IMR-90 (cell line): ENCODE results near the gene TRAPPC8. TPM values are rescaled to one million over a fixed set of nuclear protein-coding genes. Genes with fewer than 3 reads are reported as not detected.

Source experiments
- ATAC-seq: fragments of 200-7000 bp; cut with Tn5 transposase; 2 replicates; pipeline ENCODE4 v1.9.1; 2020; ENCODE audit warnings: low read depth, mild to moderate bottlenecking, moderate library complexity
- BruUV-seq: library from RNA; stranded (reverse); fragments of 400-500 nt; replicated peaks from 2 replicates; lab custom pipeline; 2021; lab: Mats Ljungman, UMichigan
- CTCF ChIA-PET: fragments of 300-600 bp; formaldehyde crosslinking; extraction: SDS; loops from one replicate; lab custom pipeline; 2021; ENCODE audit warnings: antibody characterized with exemption; lab: Yijun Ruan, JAX
- POLR2A ChIA-PET: fragments of 300-600 bp; sonication (Branson Sonifier 250); formaldehyde crosslinking; loops from one replicate; lab custom pipeline; 2022; ENCODE audit warnings: antibody characterized with exemption; ENCODE audit not compliant: unreplicated experiment; lab: Charles Lee
- DNase-seq: peaks from one replicate; pipeline ENCODE4 v3.0.0; 2013
- H2AFZ ChIP-seq: replicated peaks from 2 replicates; pipeline ENCODE3; 2013; ENCODE audit warnings: low read length, mild to moderate bottlenecking; ENCODE audit not compliant: poor library complexity
- H2AK5ac ChIP-seq: 2 replicates; pipeline ENCODE4 v1.6.1; 2013; ENCODE audit warnings: low read depth, low read length, inconsistent platforms
- H2AK9ac ChIP-seq: replicated peaks from 2 replicates; pipeline ENCODE3; 2013; ENCODE audit warnings: mild to moderate bottlenecking, low read depth, low read length, moderate library complexity; ENCODE audit not compliant: poor library complexity
- H2BK120ac ChIP-seq: 2 replicates; pipeline ENCODE4 v1.6.1; 2013; ENCODE audit warnings: low read depth, low read length, inconsistent platforms
- H2BK15ac ChIP-seq: 3 replicates; pipeline ENCODE4 v1.6.1; 2013; ENCODE audit warnings: low read depth, low read length, inconsistent platforms
- H2BK20ac ChIP-seq: 2 replicates; pipeline ENCODE4 v1.6.1; 2013; ENCODE audit warnings: low read depth, mild to moderate bottlenecking, inconsistent platforms, low read length, moderate library complexity
- H2BK5ac ChIP-seq: 2 replicates; pipeline ENCODE4 v1.6.1; 2013; ENCODE audit warnings: mild to moderate bottlenecking, low read depth, low read length, inconsistent platforms; ENCODE audit not compliant: poor library complexity, severe bottlenecking
- H3K14ac ChIP-seq: replicated peaks from 2 replicates; pipeline ENCODE4 v1.6.1; 2013; ENCODE audit warnings: low read depth, low read length, inconsistent platforms
- H3K18ac ChIP-seq: 2 replicates; pipeline ENCODE4 v1.6.1; 2013; ENCODE audit warnings: low read depth, low read length, control low read depth
- H3K23ac ChIP-seq: 2 replicates; pipeline ENCODE4 v1.6.1; 2013; ENCODE audit warnings: low read depth, low read length, inconsistent platforms
- H3K27ac ChIP-seq: 2 replicates; pipeline ENCODE4 v1.5.1; 2013; ENCODE audit warnings: mild to moderate bottlenecking, control low read depth, low read length; ENCODE audit not compliant: insufficient read depth
- H3K27me3 ChIP-seq: 2 replicates; pipeline ENCODE4 v1.6.1; 2013; ENCODE audit warnings: low read length; ENCODE audit not compliant: control insufficient read depth, insufficient read depth
- H3K36me3 ChIP-seq: 2 replicates; pipeline ENCODE4 v1.6.1; 2013; ENCODE audit warnings: low read length, mixed read lengths; ENCODE audit not compliant: control insufficient read depth, insufficient read depth
- H3K4ac ChIP-seq: 2 replicates; pipeline ENCODE4 v1.6.1; 2013; ENCODE audit warnings: low read depth, low read length, inconsistent platforms
- H3K4me1 ChIP-seq: 2 replicates; pipeline ENCODE4 v1.6.1; 2013; ENCODE audit warnings: low read length, mixed read lengths; ENCODE audit not compliant: control insufficient read depth, insufficient read depth
- H3K4me2 ChIP-seq: 2 replicates; pipeline ENCODE4 v1.6.1; 2013; ENCODE audit warnings: low read depth, mild to moderate bottlenecking, control low read depth, low read length, moderate library complexity
- H3K4me3 ChIP-seq: 2 replicates; pipeline ENCODE4 v1.5.1; 2013; ENCODE audit warnings: low read depth, mild to moderate bottlenecking, control low read depth, low read length, moderate library complexity; ENCODE audit not compliant: insufficient read depth
- H3K56ac ChIP-seq: 2 replicates; pipeline ENCODE4 v1.6.1; 2013; ENCODE audit warnings: low read length, inconsistent platforms; ENCODE audit not compliant: insufficient read depth; ENCODE audit errors: extremely low read depth
- H3K79me1 ChIP-seq, 2 experiments: 2 replicates each; pipeline ENCODE4 v1.6.1; 2013; ENCODE audit warnings: low read length in 2 of 2, inconsistent platforms in 1 of 2, low read depth in 1 of 2
- H3K9ac ChIP-seq: 2 replicates; pipeline ENCODE4 v1.6.1; 2013; ENCODE audit warnings: low read depth, low read length, control low read depth
- H3K9me1 ChIP-seq: 2 replicates; pipeline ENCODE4 v1.6.1; 2013; ENCODE audit warnings: low read length, inconsistent platforms; ENCODE audit not compliant: insufficient read depth
- H3K9me3 ChIP-seq: 2 replicates; pipeline ENCODE4 v1.6.1; 2013; ENCODE audit warnings: low read length; ENCODE audit not compliant: control insufficient read depth, insufficient read depth
- H4K20me1 ChIP-seq: 2 replicates; pipeline ENCODE4 v1.6.1; 2013; ENCODE audit warnings: low read length, inconsistent platforms; ENCODE audit not compliant: insufficient read depth
- H4K5ac ChIP-seq: 2 replicates; pipeline ENCODE4 v1.6.1; 2013; ENCODE audit warnings: mild to moderate bottlenecking, low read depth, low read length, control low read depth
- H4K8ac ChIP-seq, 2 experiments: 2 replicates each; pipeline ENCODE4 v1.6.1; 2013; ENCODE audit warnings: low read depth in 2 of 2, low read length in 2 of 2, control low read depth in 1 of 2, inconsistent platforms in 1 of 2
- H4K91ac ChIP-seq: 2 replicates; pipeline ENCODE4 v1.6.1; 2013; ENCODE audit warnings: low read depth, low read length, inconsistent platforms; ENCODE audit not compliant: insufficient read depth
- BHLHE40 ChIP-seq: fragments of 150-350 bp; IDR thresholded peaks from 2 replicates; pipeline ENCODE4 v1.6.1; 2016; ENCODE audit warnings: mild to moderate bottlenecking, low read depth, low read length
- CEBPB ChIP-seq: IDR thresholded peaks from 2 replicates; pipeline ENCODE4 v1.6.1; 2012; ENCODE audit warnings: low read depth, low read length, improper control_type of control experiment
- CHD1 ChIP-seq: IDR thresholded peaks from 2 replicates; pipeline ENCODE4 v1.6.1; 2012; ENCODE audit warnings: low read depth, low read length, improper control_type of control experiment
- ELK1 ChIP-seq: fragments of 150-350 bp; IDR thresholded peaks from 2 replicates; pipeline ENCODE4 v1.6.1; 2016; ENCODE audit warnings: low read depth, mild to moderate bottlenecking, low read length, moderate library complexity, borderline replicate concordance
- FOS ChIP-seq: fragments of 150-350 bp; IDR thresholded peaks from 2 replicates; pipeline ENCODE4 v1.6.1; 2016; ENCODE audit warnings: low read depth, low read length
- MAZ ChIP-seq: IDR thresholded peaks from 2 replicates; pipeline ENCODE4 v1.6.1; 2012; ENCODE audit warnings: low read depth, mild to moderate bottlenecking, low read length, improper control_type of control experiment, moderate library complexity, borderline replicate concordance
- MXI1 ChIP-seq: IDR thresholded peaks from 2 replicates; pipeline ENCODE4 v1.6.1; 2012; ENCODE audit warnings: low read depth, mild to moderate bottlenecking, low read length, moderate library complexity, borderline replicate concordance
- NFE2L2 ChIP-seq: fragments of 150-350 bp; IDR thresholded peaks from 2 replicates; pipeline ENCODE4 v1.6.1; 2016; ENCODE audit warnings: low read depth, mild to moderate bottlenecking, low read length
- POLR2A ChIP-seq: IDR thresholded peaks from 2 replicates; pipeline ENCODE4 v1.6.1; 2012; ENCODE audit warnings: mild to moderate bottlenecking, low read depth, low read length
- RAD21 ChIP-seq: IDR thresholded peaks from 2 replicates; pipeline ENCODE4 v1.6.1; 2012; ENCODE audit warnings: low read length, improper control_type of control experiment
- RCOR1 ChIP-seq: IDR thresholded peaks from 2 replicates; pipeline ENCODE4 v1.6.1; 2012; ENCODE audit warnings: mild to moderate bottlenecking, low read length, improper control_type of control experiment; ENCODE audit not compliant: insufficient replicate concordance
- RFX5 ChIP-seq: IDR thresholded peaks from 2 replicates; pipeline ENCODE4 v1.8.0; 2012; ENCODE audit warnings: low read depth, mild to moderate bottlenecking, low read length, moderate library complexity
- SMC3 ChIP-seq: fragments of 150-350 bp; IDR thresholded peaks from 2 replicates; pipeline ENCODE4 v1.6.1; 2016; ENCODE audit warnings: low read depth, mild to moderate bottlenecking, antibody characterized with exemption, low read length, moderate library complexity
- USF2 ChIP-seq: fragments of 150-350 bp; IDR thresholded peaks from 2 replicates; pipeline ENCODE4 v1.6.1; 2017; ENCODE audit warnings: mild to moderate bottlenecking, antibody characterized with exemption, low read length, low read depth
- WGBS, 2 experiments: methylation state at CpG; one replicate each; pipeline versions ENCODE4 v1.1.5 to v1.1.7; 2013; ENCODE audit warnings: missing lambda C conversion rate in 2 of 2; ENCODE audit not compliant: insufficient read length in 1 of 2; ENCODE audit errors: extremely low coverage in 2 of 2; 5-methylcytosine and 5-hydroxymethylcytosine counted together
- dilution Hi-C: fragments of 300-500 bp; cut with HindIII; formaldehyde crosslinking; loops from one replicate; pipeline ENCODE4 v1.14.3; 2018; ENCODE audit warnings: low sequenced_read_pairs; ENCODE audit not compliant: unreplicated experiment
- in situ Hi-C: fragments of 300-500 bp; cut with MboI; formaldehyde crosslinking; loops from 3 replicates; pipeline ENCODE4 v1.14.3; 2019; ENCODE audit warnings: low sequenced_read_pairs, inconsistent platforms, mixed read lengths
- intact Hi-C: fragments of 100-400 bp; cut with micrococcal nuclease; formaldehyde crosslinking; loops from 2 replicates; pipeline ENCODE4 v1.10.0; 2022
- polyA plus RNA-seq, 3 experiments: library from polyadenylated mRNA; depleted of rRNA; stranded (reverse); fragments of >200 nt; gene quantifications; 2 replicates each; pipeline ENCODE4 v1.2.3, GENCODE V29; 2012; ENCODE audit warnings: low replicate concordance in 1 of 3
- total RNA-seq: library from RNA; depleted of rRNA; stranded (reverse); fragments of >200 nt; gene quantifications from 2 replicates; pipeline ENCODE4 v1.2.3, GENCODE V29; 2012

Gene TRAPPC8
- total and polyA plus RNA-seq, 2 of the 4 experiments (the other 2 are of a cell fraction): 21.8 to 54.3 TPM

GRCh38 chr18:31942999-31943877, at the start of gene TRAPPC8 (continued):
- peak; percentile 78 for TF ChIP-seq MXI1
- peak; percentile 29 for TF ChIP-seq RCOR1
- TF ChIP-seq SMC3: no peak
- TF ChIP-seq CEBPB: peak; percentile 14; the same call in 1 of the 2 replicates
- TF ChIP-seq FOS: no peak
- no peak; the same call in 1 of the 2 replicates for TF ChIP-seq RFX5

GRCh38 chr18:31990823-31991222, 47.9 kb upstream of the TRAPPC8 start:
- Histone ChIP-seq H3K36me3 (no peaks in the 10 kb centered on the region), H2AK9ac (no peak overlapping the region), H4K20me1 (no peaks in the 10 kb centered on the region), H2AFZ (no peak overlapping the region), H3K18ac (no peak overlapping the region), H2BK5ac (no peak overlapping the region), H3K4me3 (no peak overlapping the region), H4K91ac (no peak overlapping the region), H2BK15ac (no peak overlapping the region), H3K23ac (no peak overlapping the region), H2AK5ac (no peak overlapping the region), H3K27ac (no peak overlapping the region), H4K5ac (no peak overlapping the region), H3K4me2 (no peak overlapping the region), H3K9ac (no peak overlapping the region), H3K14ac (no peak overlapping the region), H4K8ac (no peak overlapping the region), H3K56ac (no peak overlapping the region), H2BK120ac (no peak overlapping the region), H3K27me3 (no peaks in the 10 kb centered on the region), H2BK20ac (no peak overlapping the region), H3K79me1 (no peaks in the 10 kb centered on the region), H3K4me1 (no peaks in the 10 kb centered on the region), H3K9me1 (no peaks in the 10 kb centered on the region), H3K9me3 (no peaks in the 10 kb centered on the region), H3K4ac (no peak overlapping the region)
- BruUV-seq: no TSS peak
- no peak for ATAC-seq
- ChIA-PET CTCF (no interaction called here), POLR2A (no interaction called here)
- intact Hi-C loops (no loop called here), in situ Hi-C loops (no loop called here), dilution Hi-C loops (no loop called here)
- TF ChIP-seq FOS (no peak), BHLHE40 (no peak), MXI1 (no peak), ELK1 (no peak), MAZ (no peak), USF2 (no peak), NFE2L2 (no peak), SMC3 (no peak), RFX5 (no peak), RCOR1 (no peak), POLR2A (no peak), RAD21 (no peak), CHD1 (no peak)
- DNase-seq: no peak
- WGBS, 2 experiments: no CpG with 5 or more reads among the region's 2 CpGs
